Measurements from ENCODE around the gene EXOC1. TPM values are rescaled to one million over a fixed set of nuclear protein-coding genes. Genes with fewer than 3 reads are reported as not detected.
A peak's percentile ranks its signal among the peaks of the same experiment; 100 is the strongest.

EXOC1 gene
- total and polyA plus RNA-seq, 10 of the 15 experiments (the other 5 are each of a cell fraction or from before 2014, with no cell fraction given) = 11.8 to 36.6 (median 21.1) TPM

GRCh38 chr4:55949482-55949802 is 96.0 kb downstream of the EXOC1 start:
- TF ChIP-seq IRF3 (IDR thresholded peaks at IDR 0.05) (no peak), NFYA (IDR thresholded peaks at IDR 0.05; ENCODE audit: borderline replicate concordance, low read depth, low read length) (no peak), MTA3 (IDR thresholded peaks at IDR 0.05; ENCODE audit: borderline replicate concordance, low read length) (no peak), ETV6 (conservative IDR thresholded peaks at IDR 0.05 in 1 of 2, IDR thresholded peaks at IDR 0.05 in 1 of 2; ENCODE audit: borderline replicate concordance in 1 of 2, low read depth in 1 of 2) (no peak), GABPA (IDR thresholded peaks at IDR 0.05; ENCODE audit: low read depth) (no peak), YY1 (IDR thresholded peaks at IDR 0.05; ENCODE audit: low read depth, low read length) (no peak), ATF7 (IDR thresholded peaks at IDR 0.05; ENCODE audit: low read depth) (no peak), MYB (IDR thresholded peaks at IDR 0.05; ENCODE audit: borderline replicate concordance, low read depth, low read length) (no peak), ZNF207 (IDR thresholded peaks at IDR 0.05; ENCODE audit: borderline replicate concordance) (no peak), MTA2 (IDR thresholded peaks at IDR 0.05; ENCODE audit: low read depth) (no peak), RAD21 (IDR thresholded peaks at IDR 0.05; ENCODE audit: insufficient read depth, low read depth, low read length) (no peak), USF2 (IDR thresholded peaks at IDR 0.05; ENCODE audit: borderline replicate concordance, low read depth, low read length) (no peak), ZNF622 (IDR thresholded peaks at IDR 0.05) (no peak), ZNF384 (IDR thresholded peaks at IDR 0.05; ENCODE audit: borderline replicate concordance, low read depth, low read length) (no peak), ZBTB4 (CRISPR knock-in tag; IDR thresholded peaks at IDR 0.05) (no peak), NR2C2 (IDR thresholded peaks at IDR 0.05; ENCODE audit: borderline replicate concordance, control insufficient read depth, insufficient read length, low read depth) (no peak), TCF3 (IDR thresholded peaks at IDR 0.05; ENCODE audit: borderline replicate concordance, insufficient read depth, low read depth, low read length) (no peak)
- WGBS (ENCODE audit: insufficient coverage, insufficient replicate concordance, low lambda C conversion rate, missing lambda C conversion rate) = 0% methylated on average over 3 of the region's 3 CpGs
- BruUV-seq (replicated peaks) = TSS peak; percentile 74
- intact Hi-C loops (cut with micrococcal nuclease; ENCODE audit: unreplicated experiment) = loop anchor here (5.0 kb wide), 3 partner anchors 43 to 1028 kb away; partner anchors contain the start of genes AASDH, NOA1 and POLR2B
- Histone ChIP-seq H3K9ac (ENCODE audit: control insufficient read depth, insufficient read depth, low read length) (peak overlapping the region; percentile 82), H3K4me1 (ENCODE audit: control insufficient read depth, insufficient read depth, low read length) (no peaks in the 10 kb centered on the region), H3K4me2 (ENCODE audit: control insufficient read depth, insufficient read depth) (peak overlapping the region; percentile 93), H3K27me3 (replicated peaks in 1 of 2; ENCODE audit: control insufficient read depth in 2 of 2, insufficient read depth in 2 of 2, low read length in 1 of 2) (no peaks in the 10 kb centered on the region), H3K9me3 (replicated peaks; ENCODE audit: control insufficient read depth, insufficient read depth, low read length) (no peaks in the 10 kb centered on the region), H3K4me3 (peak overlapping the region; percentile 76), H3K36me3 (ENCODE audit: control insufficient read depth in 2 of 2, insufficient read depth in 2 of 2, low read length in 1 of 2) (0 out of 4 replicates have a peak, but pooled peaks cover 0 to 5% of the 10 kb centered on the region in 2 experiments), H4K20me1 (ENCODE audit: control insufficient read depth, insufficient read depth) (no peaks in the 10 kb centered on the region), H3K27ac (ENCODE audit: control insufficient read depth, insufficient read depth) (peak overlapping the region; percentile 95), H2AFZ (ENCODE audit: control insufficient read depth, low read depth, low read length) (peak overlapping the region; percentile 91), H3K79me2 (ENCODE audit: control insufficient read depth, insufficient read depth, low read length) (peaks cover 30% of the 10 kb centered on the region)
- no peak for ATAC-seq
- DNase-seq (ENCODE audit: low read depth, low spot score) = no peak
- RAD21 ChIA-PET (ENCODE audit: unreplicated experiment) = interaction anchor here (0.6 to 4.6 kb wide), 18 partner anchors 9 to 1028 kb away, joined by 3 to 72 read pairs (median 6); partner anchors contain the start of genes AASDH, EXOC1, NOA1 and PAICS
- in situ Hi-C loops (cut with MboI) = loop anchor here (5.0 to 10.0 kb wide), 2 partner anchors 98 to 345 kb away; a partner anchor contains a TSS
- POLR2A ChIA-PET = interaction anchor here (0.7 to 1.3 kb wide), 7 partner anchors 8 to 554 kb away, joined by 3 to 4 read pairs (median 3); partner anchors contain the start of gene TMEM165
- FAIRE-seq = no peak
- CTCF ChIA-PET = interaction anchor here (0.7 to 3.6 kb wide), 24 partner anchors 8 to 887 kb away, joined by 3 to 49 read pairs (median 6); partner anchors contain the start of genes AASDH, PAICS, PPAT and SRD5A3
- SMC1A ChIA-PET (ENCODE audit: uncharacterized antibody, unreplicated experiment) = interaction anchor here (0.7 to 3.1 kb wide), 13 partner anchors 9 to 438 kb away, joined by 3 to 21 read pairs (median 4); partner anchors contain the start of genes AASDH and EXOC1

All from GM12878 (cell line).